ENCODE measurements around the gene DNAJC18. TPM values are rescaled to one million over a fixed set of nuclear protein-coding genes. Genes with fewer than 3 reads are reported as not detected.
"Not testable (repeated sequence)": the region's sequence is repeated elsewhere in the genome, so short reads cannot be mapped to it uniquely, and the experiment has no call there.

The DNAJC18 gene
- 16.7 and 21.1 TPM in 2 replicates for total RNA-seq (2021)
- Bru-seq, nascent RNA, result percentile 55 among the genes with signal in this experiment
- BruChase-seq, experiment 1, labeled RNA remaining after a 2-hour chase, result percentile 57 among the genes with signal in this experiment
- percentile 60 among the genes with signal in this experiment for BruChase-seq, experiment 2, labeled RNA remaining after a 6-hour chase
- long read RNA-seq, full-length matches to known transcripts, result 25 of 31 reads
- long read RNA-seq, partial matches to known transcripts, result 2 of 31 reads
- long read RNA-seq, other reads (novel, unspliced or antisense), result 4 of 31 reads

DNA sequence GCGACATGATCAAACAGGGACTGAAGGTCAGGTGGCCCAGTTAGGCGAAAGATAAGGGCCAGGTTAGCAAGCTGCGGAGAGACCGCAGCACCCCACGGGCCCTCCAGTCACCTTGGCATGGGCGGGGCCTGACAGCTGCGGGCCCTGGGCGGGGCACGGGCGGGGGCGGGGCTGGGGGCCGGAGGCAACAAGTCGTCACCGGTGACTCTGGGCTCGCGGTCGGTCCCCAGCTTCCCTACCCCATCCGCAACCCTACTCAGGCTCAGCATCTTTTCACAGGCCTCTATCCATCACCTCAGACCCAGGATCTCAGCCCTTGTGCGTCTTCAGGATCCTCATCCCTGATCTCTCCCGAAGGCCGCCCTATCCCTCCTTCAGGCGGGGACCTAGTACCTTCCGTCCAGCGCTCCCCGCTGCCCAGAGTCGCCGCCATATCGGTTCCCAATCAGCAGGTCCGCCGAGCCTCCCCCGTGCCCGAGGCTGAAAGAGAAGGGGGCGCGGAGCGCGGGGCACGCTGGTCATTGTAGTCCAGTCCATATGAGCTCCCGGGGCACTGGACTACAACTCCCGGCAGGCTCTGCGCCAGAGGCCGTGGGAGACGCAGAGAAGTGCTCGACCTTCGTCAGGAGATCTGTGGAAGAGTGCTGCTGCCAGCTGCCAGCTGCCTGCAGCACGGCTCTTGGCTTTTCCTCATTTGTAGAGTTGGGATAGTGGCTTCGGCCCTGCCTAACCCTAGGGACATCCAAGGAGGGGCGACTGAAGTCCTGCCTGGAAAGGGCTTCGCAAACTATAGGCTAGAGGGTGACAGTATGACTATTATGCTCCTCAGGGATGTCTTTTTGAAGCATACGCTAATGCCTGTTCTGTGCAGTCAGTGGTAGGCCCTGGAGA is at the start of gene DNAJC18:
Gene DNAJC18 (minus strand): TSS at position 513 of the 891 bp plus-strand sequence. CDS start 80 bp downstream, at position 433.
- Histone ChIP-seq H3K9me3 (ENCODE audit: low read depth, low read length, poor library complexity, severe bottlenecking) (no peaks in the 10 kb centered on the region), H3K27ac (ENCODE audit: low read depth, low read length, poor library complexity, severe bottlenecking) (peak within 1 kb of the TSS; percentile 78), H3K36me3 (ENCODE audit: insufficient read depth, low read length, poor library complexity, severe bottlenecking) (no peaks in the 10 kb centered on the region), H3K4me1 (ENCODE audit: insufficient read depth, low read length, poor library complexity, severe bottlenecking) (peaks cover 14% of the 10 kb centered on the region), H3K27me3 (replicated peaks; ENCODE audit: insufficient read depth, low read depth, low read length, poor library complexity) (no peaks in the 10 kb centered on the region), H3K4me3 (ENCODE audit: low read depth, low read length, poor library complexity, severe bottlenecking) (peak within 1 kb of the TSS; percentile 78)
- POLR2A ChIA-PET (ENCODE audit: low non-redundant PET), result interaction anchor here (0.6 kb wide), 1 partner anchor 273 kb away, joined by 6 read pairs; no protein-coding TSS in a partner anchor
- intact Hi-C loops (cut with micrococcal nuclease; ENCODE audit: unreplicated experiment), result no loop called here
- DNase-seq (ENCODE audit: low spot score), result peak; percentile 94
- BruUV-seq (replicated peaks), result no TSS peak
- TF ChIP-seq, protein P1, sequence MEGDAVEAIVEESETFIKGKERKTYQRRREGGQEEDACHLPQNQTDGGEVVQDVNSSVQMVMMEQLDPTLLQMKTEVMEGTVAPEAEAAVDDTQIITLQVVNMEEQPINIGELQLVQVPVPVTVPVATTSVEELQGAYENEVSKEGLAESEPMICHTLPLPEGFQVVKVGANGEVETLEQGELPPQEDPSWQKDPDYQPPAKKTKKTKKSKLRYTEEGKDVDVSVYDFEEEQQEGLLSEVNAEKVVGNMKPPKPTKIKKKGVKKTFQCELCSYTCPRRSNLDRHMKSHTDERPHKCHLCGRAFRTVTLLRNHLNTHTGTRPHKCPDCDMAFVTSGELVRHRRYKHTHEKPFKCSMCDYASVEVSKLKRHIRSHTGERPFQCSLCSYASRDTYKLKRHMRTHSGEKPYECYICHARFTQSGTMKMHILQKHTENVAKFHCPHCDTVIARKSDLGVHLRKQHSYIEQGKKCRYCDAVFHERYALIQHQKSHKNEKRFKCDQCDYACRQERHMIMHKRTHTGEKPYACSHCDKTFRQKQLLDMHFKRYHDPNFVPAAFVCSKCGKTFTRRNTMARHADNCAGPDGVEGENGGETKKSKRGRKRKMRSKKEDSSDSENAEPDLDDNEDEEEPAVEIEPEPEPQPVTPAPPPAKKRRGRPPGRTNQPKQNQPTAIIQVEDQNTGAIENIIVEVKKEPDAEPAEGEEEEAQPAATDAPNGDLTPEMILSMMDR (conservative IDR thresholded peaks at IDR 0.05; ENCODE audit: low read depth, low read length), result no peak
- TF ChIP-seq EZH2 (IDR thresholded peaks at IDR 0.05; ENCODE audit: borderline replicate concordance, low read depth, low read length, poor library complexity, severe bottlenecking), result no peak
- CTCF ChIA-PET, result interaction anchor here (1.0 kb wide), 2 partner anchors 16 to 18 kb away, joined by 3 to 4 read pairs; no protein-coding TSS in a partner anchor

DNA sequence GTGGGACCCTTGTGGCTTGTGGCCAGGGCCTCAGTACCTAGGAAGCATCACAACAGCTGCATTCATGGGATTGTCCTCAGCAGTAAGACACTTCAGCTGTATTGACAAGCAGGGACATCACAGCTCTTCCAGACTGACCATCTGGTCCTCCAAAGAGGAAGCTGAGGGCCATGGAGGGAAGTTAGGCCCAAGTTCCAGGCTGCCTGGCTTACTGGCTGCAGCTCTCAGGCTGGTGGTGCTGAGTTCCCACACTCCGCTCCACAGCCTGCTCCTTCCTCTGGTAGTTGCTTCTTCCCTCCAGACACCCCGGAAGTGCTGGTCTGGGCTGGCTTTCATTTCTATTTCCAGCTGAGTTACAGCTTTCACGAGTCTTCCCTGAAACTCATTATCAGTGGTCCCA is 48.9 kb upstream of the DNAJC18 start:
- Histone ChIP-seq H3K27ac (ENCODE audit: low read depth, low read length, poor library complexity, severe bottlenecking) (no peak overlapping the region), H3K36me3 (ENCODE audit: insufficient read depth, low read length, poor library complexity, severe bottlenecking) (no peaks in the 10 kb centered on the region), H3K4me3 (ENCODE audit: low read depth, low read length, poor library complexity, severe bottlenecking) (no peak overlapping the region), H3K27me3 (replicated peaks; ENCODE audit: insufficient read depth, low read depth, low read length, poor library complexity) (no peaks in the 10 kb centered on the region), H3K9me3 (ENCODE audit: low read depth, low read length, poor library complexity, severe bottlenecking) (no peaks in the 10 kb centered on the region), H3K4me1 (ENCODE audit: insufficient read depth, low read length, poor library complexity, severe bottlenecking) (no peaks in the 10 kb centered on the region)
- BruUV-seq (replicated peaks), result no TSS peak
- POLR2A ChIA-PET (ENCODE audit: low non-redundant PET), result no interaction called here
- intact Hi-C loops (cut with micrococcal nuclease; ENCODE audit: unreplicated experiment), result no loop called here
- no peak for DNase-seq (ENCODE audit: low spot score)
- TF ChIP-seq, protein P1 (conservative IDR thresholded peaks at IDR 0.05; ENCODE audit: low read depth, low read length), result no peak
- TF ChIP-seq EZH2 (IDR thresholded peaks at IDR 0.05; ENCODE audit: borderline replicate concordance, low read depth, low read length, poor library complexity, severe bottlenecking), result no peak
- CTCF ChIA-PET, result no interaction called here

DNA sequence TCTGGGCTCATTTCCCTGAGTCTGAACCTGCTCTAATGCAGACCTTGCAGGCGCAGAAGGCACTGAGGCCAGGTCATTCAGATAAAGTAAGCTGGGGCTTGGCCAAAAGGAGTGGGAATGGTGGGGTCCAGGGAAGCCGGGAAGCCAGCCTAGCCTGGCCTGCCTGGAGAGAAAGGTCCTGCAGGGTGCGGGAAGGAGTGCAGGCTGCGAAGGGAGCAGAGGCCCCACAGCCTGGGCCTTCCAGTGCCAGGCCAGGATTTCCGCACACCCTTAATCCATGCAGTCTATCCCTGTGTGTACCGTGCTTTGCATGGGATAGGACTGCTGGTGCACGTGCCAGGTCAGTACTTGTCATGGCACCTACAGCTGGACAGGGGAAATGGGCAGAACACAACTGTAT is 46.9 kb upstream of the DNAJC18 start:
- Histone ChIP-seq H3K36me3 (ENCODE audit: insufficient read depth, low read length, poor library complexity, severe bottlenecking) (no peaks in the 10 kb centered on the region), H3K27me3 (replicated peaks; ENCODE audit: insufficient read depth, low read depth, low read length, poor library complexity) (no peaks in the 10 kb centered on the region), H3K27ac (ENCODE audit: low read depth, low read length, poor library complexity, severe bottlenecking) (no peak overlapping the region), H3K4me3 (ENCODE audit: low read depth, low read length, poor library complexity, severe bottlenecking) (no peak overlapping the region), H3K4me1 (ENCODE audit: insufficient read depth, low read length, poor library complexity, severe bottlenecking) (peaks cover 10% of the 10 kb centered on the region), H3K9me3 (ENCODE audit: low read depth, low read length, poor library complexity, severe bottlenecking) (no peaks in the 10 kb centered on the region)
- no peak for TF ChIP-seq EZH2 (IDR thresholded peaks at IDR 0.05; ENCODE audit: borderline replicate concordance, low read depth, low read length, poor library complexity, severe bottlenecking)
- TF ChIP-seq, protein P1 (conservative IDR thresholded peaks at IDR 0.05; ENCODE audit: low read depth, low read length), result no peak
- no TSS peak for BruUV-seq (replicated peaks)
- no peak for DNase-seq (ENCODE audit: low spot score)
- CTCF ChIA-PET, result no interaction called here
- POLR2A ChIA-PET (ENCODE audit: low non-redundant PET), result interaction anchor here (0.7 kb wide), 2 partner anchors 31 to 1120 kb away, joined by 3 to 5 read pairs; no protein-coding TSS in a partner anchor
- intact Hi-C loops (cut with micrococcal nuclease; ENCODE audit: unreplicated experiment), result no loop called here

DNA sequence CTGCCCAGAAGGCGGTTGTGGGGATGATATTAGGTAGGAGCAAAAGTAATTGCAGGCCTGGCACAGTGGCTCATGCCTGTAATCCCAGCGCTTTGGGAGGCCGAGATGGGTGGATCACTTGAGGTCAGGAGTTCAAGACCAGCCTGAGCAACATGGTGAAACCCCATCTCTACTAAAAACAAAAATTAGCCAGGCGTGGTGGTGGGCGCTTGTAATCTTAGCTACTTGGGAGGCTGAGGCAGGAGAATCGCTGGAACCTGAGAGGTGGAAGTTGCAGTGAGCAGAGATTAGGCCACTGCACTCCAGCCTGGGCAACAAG is 43.5 kb upstream of the DNAJC18 start:
- H3K4me1 ChIP-seq (ENCODE audit: insufficient read depth, low read length, poor library complexity, severe bottlenecking); H3K27me3 ChIP-seq (replicated peaks; ENCODE audit: insufficient read depth, low read depth, low read length, poor library complexity); BruUV-seq (replicated peaks); CTCF ChIA-PET; DNase-seq (ENCODE audit: low spot score); H3K9me3 ChIP-seq (ENCODE audit: low read depth, low read length, poor library complexity, severe bottlenecking); H3K36me3 ChIP-seq (ENCODE audit: insufficient read depth, low read length, poor library complexity, severe bottlenecking); intact Hi-C loops (cut with micrococcal nuclease; ENCODE audit: unreplicated experiment); H3K4me3 ChIP-seq (ENCODE audit: low read depth, low read length, poor library complexity, severe bottlenecking): not testable (repeated sequence)
- POLR2A ChIA-PET (ENCODE audit: low non-redundant PET), result interaction anchor here (0.6 kb wide), 1 partner anchor 191 kb away, joined by 3 read pairs; no protein-coding TSS in a partner anchor
- peak overlapping the region; percentile 89 for H3K27ac ChIP-seq (ENCODE audit: low read depth, low read length, poor library complexity, severe bottlenecking)

Data from A673 (cell line).